Measurements from ENCODE around the gene ESAM.

ESAM gene

GRCh38 chr11:124728134-124728533, 34.0 kb downstream of the ESAM start:
- no peak overlapping the region for H3K4me2 ChIP-seq (ENCODE audit: low read length)
- H3K9ac ChIP-seq (ENCODE audit: low read length) = no peak overlapping the region
- no peak overlapping the region for H4K8ac ChIP-seq (ENCODE audit: low read depth, low read length)
- H3K36me3 ChIP-seq (ENCODE audit: control insufficient read depth in 1 of 2, insufficient read depth in 2 of 2, low read length in 2 of 2) = no peaks in the 10 kb centered on the region
- no peak overlapping the region for H4K91ac ChIP-seq (ENCODE audit: low read depth, low read length)
- no peaks in the 10 kb centered on the region for H3K79me1 ChIP-seq (ENCODE audit: low read length)
- no CpG with 5 or more reads among the region's 2 CpGs for WGBS (ENCODE audit: extremely low coverage, insufficient coverage, insufficient read length)
- no peak overlapping the region for H3K23ac ChIP-seq (ENCODE audit: low read length)
- H3K27ac ChIP-seq (ENCODE audit: low read depth, low read length) = no peak overlapping the region
- H2BK120ac ChIP-seq (ENCODE audit: insufficient read depth, low read length, poor library complexity) = no peak overlapping the region
- H3K4me1 ChIP-seq (ENCODE audit: control insufficient read depth in 1 of 2, insufficient read depth in 2 of 2, low read length in 2 of 2) = no peaks in the 10 kb centered on the region
- peaks cover 2% of the 10 kb centered on the region for H3K27me3 ChIP-seq (ENCODE audit: insufficient read depth, low read length)
- H3K79me2 ChIP-seq (ENCODE audit: control insufficient read depth, insufficient read depth, low read length, poor library complexity) = no peaks in the 10 kb centered on the region
- H2AFZ ChIP-seq (ENCODE audit: insufficient read depth, low read length, poor library complexity) = no peak overlapping the region
- no peak overlapping the region for H4K12ac ChIP-seq (ENCODE audit: low read depth, low read length)
- no peaks in the 10 kb centered on the region for H3K9me3 ChIP-seq (ENCODE audit: insufficient read depth, low read depth, low read length)
- H2BK5ac ChIP-seq (ENCODE audit: low read depth, low read length, poor library complexity) = no peak overlapping the region
- no peak overlapping the region for H3K18ac ChIP-seq (ENCODE audit: low read length)
- H2AK5ac ChIP-seq (ENCODE audit: low read length) = no peak overlapping the region
- no peak overlapping the region for H3K4me3 ChIP-seq (ENCODE audit: low read depth, low read length)
- H3K4ac ChIP-seq (ENCODE audit: low read depth, low read length) = no peak overlapping the region
- no peak overlapping the region for H2BK12ac ChIP-seq (ENCODE audit: low read length)
- no peak for DNase-seq
- no peak overlapping the region for H3K14ac ChIP-seq (ENCODE audit: low read length)

- Histone ChIP-seq H3K27me3 (ENCODE audit: insufficient read depth, low read length) (peaks cover 2% of the 10 kb centered on the region), H4K12ac (ENCODE audit: low read depth, low read length) (no peak overlapping the region), H3K4me2 (ENCODE audit: low read length) (no peak overlapping the region), H3K9me3 (ENCODE audit: insufficient read depth, low read depth, low read length) (no peaks in the 10 kb centered on the region), H4K8ac (ENCODE audit: low read depth, low read length) (no peak overlapping the region), H2AK5ac (ENCODE audit: low read length) (no peak overlapping the region), H3K14ac (ENCODE audit: low read length) (no peak overlapping the region), H2BK120ac (ENCODE audit: insufficient read depth, low read length, poor library complexity) (no peak overlapping the region), H3K79me2 (ENCODE audit: control insufficient read depth, insufficient read depth, low read length, poor library complexity) (no peaks in the 10 kb centered on the region), H3K27ac (ENCODE audit: low read depth, low read length) (no peak overlapping the region), H4K91ac (ENCODE audit: low read depth, low read length) (no peak overlapping the region), H2BK5ac (ENCODE audit: low read depth, low read length, poor library complexity) (no peak overlapping the region), H2AFZ (ENCODE audit: insufficient read depth, low read length, poor library complexity) (no peak overlapping the region), H3K4ac (ENCODE audit: low read depth, low read length) (no peak overlapping the region), H3K79me1 (ENCODE audit: low read length) (no peaks in the 10 kb centered on the region), H3K4me1 (ENCODE audit: control insufficient read depth in 1 of 2, insufficient read depth in 2 of 2, low read length in 2 of 2) (no peaks in the 10 kb centered on the region), H2BK12ac (ENCODE audit: low read length) (no peak overlapping the region), H3K9ac (ENCODE audit: low read length) (no peak overlapping the region), H3K4me3 (ENCODE audit: low read depth, low read length) (no peak overlapping the region), H3K23ac (ENCODE audit: low read length) (no peak overlapping the region), H3K36me3 (ENCODE audit: control insufficient read depth in 1 of 2, insufficient read depth in 2 of 2, low read length in 2 of 2) (no peaks in the 10 kb centered on the region), H3K18ac (ENCODE audit: low read length) (no peak overlapping the region)
- DNase-seq = no peak
- no CpG with 5 or more reads among the region's 4 CpGs for WGBS (ENCODE audit: extremely low coverage, insufficient coverage, insufficient read length)
These were observed 34.6 kb downstream of the ESAM start for GRCh38 chr11:124727474-124727873.

DNA sequence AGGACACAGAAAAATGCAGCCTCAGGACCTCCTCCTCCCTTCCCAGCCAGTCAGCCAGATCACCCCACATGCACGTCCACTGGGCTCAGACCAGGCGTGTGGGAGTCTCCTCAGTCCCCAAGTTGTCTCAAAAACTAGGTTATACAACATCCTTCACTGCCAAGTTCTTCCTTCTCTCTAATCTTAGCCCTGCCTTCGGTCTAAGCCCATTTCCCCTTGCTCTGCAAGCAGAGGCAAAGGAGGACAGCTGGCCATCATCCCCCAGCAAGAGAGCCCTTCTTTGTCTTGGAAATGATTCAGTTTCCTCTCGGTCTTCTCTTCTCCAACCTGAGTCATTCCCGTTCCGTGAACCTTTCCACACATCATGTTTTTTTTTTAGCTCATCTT, 36.4 kb downstream of the ESAM start:
- H3K4ac ChIP-seq (ENCODE audit: low read depth, low read length) = no peak overlapping the region
- no peak overlapping the region for H3K4me2 ChIP-seq (ENCODE audit: low read length)
- H2BK120ac ChIP-seq (ENCODE audit: insufficient read depth, low read length, poor library complexity) = no peak overlapping the region
- no peaks in the 10 kb centered on the region for H3K79me1 ChIP-seq (ENCODE audit: low read length)
- H3K23ac ChIP-seq (ENCODE audit: low read length) = no peak overlapping the region
- H3K27me3 ChIP-seq (ENCODE audit: insufficient read depth, low read length) = peaks cover 8% of the 10 kb centered on the region
- no CpG with 5 or more reads among the region's 6 CpGs for WGBS (ENCODE audit: extremely low coverage, insufficient coverage, insufficient read length)
- H2BK5ac ChIP-seq (ENCODE audit: low read depth, low read length, poor library complexity) = no peak overlapping the region
- H3K79me2 ChIP-seq (ENCODE audit: control insufficient read depth, insufficient read depth, low read length, poor library complexity) = no peaks in the 10 kb centered on the region
- H4K12ac ChIP-seq (ENCODE audit: low read depth, low read length) = no peak overlapping the region
- H3K9me3 ChIP-seq (ENCODE audit: insufficient read depth, low read depth, low read length) = no peaks in the 10 kb centered on the region
- no peak overlapping the region for H3K9ac ChIP-seq (ENCODE audit: low read length)
- H3K14ac ChIP-seq (ENCODE audit: low read length) = no peak overlapping the region
- no peak for DNase-seq
- H4K91ac ChIP-seq (ENCODE audit: low read depth, low read length) = no peak overlapping the region
- no peak overlapping the region for H2BK12ac ChIP-seq (ENCODE audit: low read length)
- H2AK5ac ChIP-seq (ENCODE audit: low read length) = no peak overlapping the region
- no peak overlapping the region for H3K18ac ChIP-seq (ENCODE audit: low read length)
- no peaks in the 10 kb centered on the region for H3K36me3 ChIP-seq (ENCODE audit: control insufficient read depth in 1 of 2, insufficient read depth in 2 of 2, low read length in 2 of 2)
- no peak overlapping the region for H3K4me3 ChIP-seq (ENCODE audit: low read depth, low read length)
- no peak overlapping the region for H4K8ac ChIP-seq (ENCODE audit: low read depth, low read length)
- no peak overlapping the region for H2AFZ ChIP-seq (ENCODE audit: insufficient read depth, low read length, poor library complexity)
- H3K4me1 ChIP-seq (ENCODE audit: control insufficient read depth in 1 of 2, insufficient read depth in 2 of 2, low read length in 2 of 2) = no peaks in the 10 kb centered on the region
- no peak overlapping the region for H3K27ac ChIP-seq (ENCODE audit: low read depth, low read length)

DNA sequence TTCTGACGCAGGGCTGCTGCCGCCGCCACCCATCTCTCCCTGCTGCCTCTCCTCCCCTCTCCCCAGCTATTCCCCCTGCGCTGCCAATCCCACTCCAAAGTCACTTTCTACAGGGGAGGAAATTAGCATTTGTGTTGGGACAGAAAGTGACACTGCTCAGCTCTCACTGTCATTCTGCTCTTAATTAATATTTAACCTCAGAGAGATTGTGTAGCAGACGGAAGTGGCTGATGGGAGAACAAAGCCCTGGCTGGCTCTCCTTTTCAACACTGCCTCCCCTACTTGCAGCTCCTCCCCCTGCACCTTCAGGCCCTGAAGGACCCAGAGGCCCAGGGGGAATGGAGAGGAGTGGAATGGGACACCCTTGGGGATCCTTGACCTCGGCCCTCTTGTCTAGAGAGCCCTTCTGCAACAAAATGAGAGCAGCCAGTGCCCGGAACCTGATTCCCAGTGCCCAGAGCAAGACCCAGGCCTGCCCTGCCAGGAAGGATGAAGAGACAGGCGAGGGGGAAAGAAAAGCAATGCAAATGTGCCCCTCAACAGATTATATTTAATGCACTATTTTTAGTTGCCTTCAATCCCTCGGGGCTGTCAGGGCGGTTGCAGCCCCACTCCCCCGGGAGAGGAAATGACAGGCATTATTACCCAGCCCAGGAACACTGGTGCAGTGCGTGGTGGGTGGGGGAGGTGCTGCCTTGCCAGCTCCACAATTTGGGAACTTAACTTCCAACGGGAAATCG, 36.9 kb downstream of the ESAM start:
- H3K4me3 ChIP-seq (ENCODE audit: low read depth, low read length) = no peak overlapping the region
- no peak overlapping the region for H3K4me2 ChIP-seq (ENCODE audit: low read length)
- WGBS (ENCODE audit: extremely low coverage, insufficient coverage, insufficient read length) = no CpG with 5 or more reads among the region's 14 CpGs
- H3K79me1 ChIP-seq (ENCODE audit: low read length) = no peaks in the 10 kb centered on the region
- DNase-seq = no peak
- no peaks in the 10 kb centered on the region for H3K4me1 ChIP-seq (ENCODE audit: control insufficient read depth in 1 of 2, insufficient read depth in 2 of 2, low read length in 2 of 2)
- H3K79me2 ChIP-seq (ENCODE audit: control insufficient read depth, insufficient read depth, low read length, poor library complexity) = no peaks in the 10 kb centered on the region
- no peak overlapping the region for H3K18ac ChIP-seq (ENCODE audit: low read length)
- H3K36me3 ChIP-seq (ENCODE audit: control insufficient read depth in 1 of 2, insufficient read depth in 2 of 2, low read length in 2 of 2) = no peaks in the 10 kb centered on the region
- H2BK5ac ChIP-seq (ENCODE audit: low read depth, low read length, poor library complexity) = no peak overlapping the region
- H3K27me3 ChIP-seq (ENCODE audit: insufficient read depth, low read length) = peaks cover 8% of the 10 kb centered on the region
- no peak overlapping the region for H4K8ac ChIP-seq (ENCODE audit: low read depth, low read length)
- H3K27ac ChIP-seq (ENCODE audit: low read depth, low read length) = no peak overlapping the region
- no peak overlapping the region for H2AK5ac ChIP-seq (ENCODE audit: low read length)
- no peak overlapping the region for H2BK120ac ChIP-seq (ENCODE audit: insufficient read depth, low read length, poor library complexity)
- no peak overlapping the region for H4K91ac ChIP-seq (ENCODE audit: low read depth, low read length)
- no peak overlapping the region for H3K23ac ChIP-seq (ENCODE audit: low read length)
- no peak overlapping the region for H2BK12ac ChIP-seq (ENCODE audit: low read length)
- H3K14ac ChIP-seq (ENCODE audit: low read length) = no peak overlapping the region
- H4K12ac ChIP-seq (ENCODE audit: low read depth, low read length) = no peak overlapping the region
- no peak overlapping the region for H3K9ac ChIP-seq (ENCODE audit: low read length)
- H3K4ac ChIP-seq (ENCODE audit: low read depth, low read length) = no peak overlapping the region
- no peaks in the 10 kb centered on the region for H3K9me3 ChIP-seq (ENCODE audit: insufficient read depth, low read depth, low read length)
- no peak overlapping the region for H2AFZ ChIP-seq (ENCODE audit: insufficient read depth, low read length, poor library complexity)

Measured in trophoblast cell (in vitro differentiated cells and primary cell).